GM10266 (cell line): ENCODE data around the gene CAMSAP1.
"Not testable (repeated sequence)": the region's sequence is repeated elsewhere in the genome, so short reads cannot be mapped to it uniquely, and the experiment has no call there.

ENCODE experiments used
- DNase-seq: peaks from one replicate; pipeline ENCODE4 v3.0.0; 2012; ENCODE audit errors: extremely low spot score
- TF ChIP-seq, protein P1 (sequence below): IDR thresholded peaks from 2 replicates; pipeline ENCODE4 v1.5.1; 2012; ENCODE audit warnings: mild to moderate bottlenecking, low read depth; ENCODE audit not compliant: control insufficient read depth, insufficient read depth; ENCODE audit errors: missing control alignments

Gene CAMSAP1

DNA sequence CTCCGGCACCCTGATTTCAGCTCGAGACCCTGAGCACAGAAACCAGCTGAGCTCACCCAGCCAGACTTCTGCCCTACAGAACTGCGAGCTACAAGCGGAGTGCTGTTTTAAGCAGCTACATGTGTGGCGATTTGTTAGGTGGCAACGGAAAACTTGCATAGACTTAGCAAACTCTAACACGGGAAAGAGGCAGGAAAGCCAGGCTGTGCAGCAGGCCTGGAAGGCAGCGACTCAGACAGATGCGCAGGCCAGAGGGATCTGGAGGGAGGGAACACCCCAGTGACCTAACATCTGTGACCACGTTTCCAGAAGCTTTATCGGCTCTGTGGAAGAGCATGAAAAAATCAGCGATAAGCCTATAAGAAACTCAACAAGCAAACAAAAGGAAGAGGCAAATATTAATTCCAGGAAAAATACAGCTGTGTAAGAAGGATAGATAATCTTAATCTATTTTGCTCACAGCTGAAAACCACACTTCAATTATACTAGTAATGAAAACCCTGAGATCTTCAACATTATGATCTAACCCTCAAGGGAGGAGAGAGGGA lies 42.9 kb upstream of the CAMSAP1 start:
- TF ChIP-seq, protein P1, sequence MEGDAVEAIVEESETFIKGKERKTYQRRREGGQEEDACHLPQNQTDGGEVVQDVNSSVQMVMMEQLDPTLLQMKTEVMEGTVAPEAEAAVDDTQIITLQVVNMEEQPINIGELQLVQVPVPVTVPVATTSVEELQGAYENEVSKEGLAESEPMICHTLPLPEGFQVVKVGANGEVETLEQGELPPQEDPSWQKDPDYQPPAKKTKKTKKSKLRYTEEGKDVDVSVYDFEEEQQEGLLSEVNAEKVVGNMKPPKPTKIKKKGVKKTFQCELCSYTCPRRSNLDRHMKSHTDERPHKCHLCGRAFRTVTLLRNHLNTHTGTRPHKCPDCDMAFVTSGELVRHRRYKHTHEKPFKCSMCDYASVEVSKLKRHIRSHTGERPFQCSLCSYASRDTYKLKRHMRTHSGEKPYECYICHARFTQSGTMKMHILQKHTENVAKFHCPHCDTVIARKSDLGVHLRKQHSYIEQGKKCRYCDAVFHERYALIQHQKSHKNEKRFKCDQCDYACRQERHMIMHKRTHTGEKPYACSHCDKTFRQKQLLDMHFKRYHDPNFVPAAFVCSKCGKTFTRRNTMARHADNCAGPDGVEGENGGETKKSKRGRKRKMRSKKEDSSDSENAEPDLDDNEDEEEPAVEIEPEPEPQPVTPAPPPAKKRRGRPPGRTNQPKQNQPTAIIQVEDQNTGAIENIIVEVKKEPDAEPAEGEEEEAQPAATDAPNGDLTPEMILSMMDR: no peak
- no peak for DNase-seq

DNA sequence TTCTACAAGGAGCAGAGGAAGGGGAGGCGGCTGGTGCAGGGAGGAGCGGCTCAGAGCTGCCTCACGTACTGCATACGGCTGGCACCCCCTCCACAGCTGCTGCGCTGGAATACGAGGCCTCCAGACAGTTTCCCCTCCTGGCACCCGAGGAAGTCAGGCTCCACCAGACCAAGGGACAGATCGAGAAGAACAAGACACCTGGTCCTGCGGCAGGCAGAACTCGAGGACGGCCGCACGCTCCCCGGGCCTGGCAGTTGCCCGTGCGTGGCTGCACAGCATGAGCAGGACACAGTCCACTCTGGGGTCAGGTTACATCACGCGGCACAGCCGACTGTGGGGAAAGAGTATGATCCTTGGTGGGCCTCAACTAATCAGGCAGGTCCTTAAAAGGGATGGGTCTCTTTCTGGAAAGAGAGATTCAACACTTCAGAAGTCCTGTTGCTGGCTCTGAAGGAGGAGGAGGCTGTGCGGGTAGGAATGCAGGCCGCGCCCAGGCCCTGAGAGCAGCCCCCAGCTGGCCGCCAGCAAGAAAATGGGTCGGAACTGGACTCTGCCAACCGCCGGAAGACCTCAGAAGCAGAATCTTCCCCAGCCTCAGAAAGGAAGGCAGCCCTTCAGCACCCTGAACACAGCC lies 42.3 kb upstream of the CAMSAP1 start:
- TF ChIP-seq, protein P1: no peak
- no peak for DNase-seq

DNA sequence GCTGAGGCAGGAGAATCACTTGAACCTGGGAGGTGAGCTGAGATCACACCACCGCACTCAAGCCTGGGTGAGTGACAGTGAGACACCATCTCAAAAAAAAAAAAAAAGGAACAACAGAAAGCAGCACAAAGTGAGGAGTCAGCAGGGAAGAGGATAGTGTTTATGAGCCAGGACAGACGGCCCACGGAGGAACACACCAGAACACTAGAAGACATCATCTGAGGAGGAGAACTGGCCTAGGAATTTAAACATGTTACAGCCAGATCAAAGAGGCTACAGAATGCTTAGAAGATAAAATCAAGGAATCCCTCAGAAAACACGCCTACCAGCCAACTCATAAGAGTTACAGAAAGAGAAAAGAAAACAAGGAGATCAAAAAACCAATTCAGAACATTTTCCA lies 41.6 kb upstream of the CAMSAP1 start:
- TF ChIP-seq, protein P1: no peak
- DNase-seq: no peak

GRCh38 chr9:135948446-135948845 lies 41.1 kb upstream of the CAMSAP1 start:
- TF ChIP-seq, protein P1: no peak
- no peak for DNase-seq

DNA sequence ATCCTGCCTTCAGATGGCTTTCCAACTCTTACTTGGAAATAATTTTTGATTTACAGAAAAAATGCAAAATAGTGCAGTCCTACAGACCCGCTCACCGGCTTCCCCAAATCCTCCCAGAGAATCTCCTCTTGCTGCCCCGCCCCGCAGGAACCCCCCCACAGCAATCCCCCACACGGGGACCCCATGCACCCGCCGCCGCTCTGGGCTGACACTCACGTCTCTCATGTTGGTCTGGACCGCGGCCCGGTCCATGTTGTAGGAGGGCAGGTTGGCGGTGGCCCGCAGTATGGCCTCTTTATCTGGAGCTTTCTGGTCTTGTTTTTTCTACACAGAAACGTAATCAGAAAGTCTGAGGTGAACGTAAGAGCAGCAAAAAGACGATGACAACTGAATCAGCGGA lies 40.2 kb upstream of the CAMSAP1 start:
- no peak for DNase-seq
- TF ChIP-seq, protein P1: no peak

GRCh38 chr9:135947105-135947504 lies 39.8 kb upstream of the CAMSAP1 start:
- not testable (repeated sequence) for DNase-seq

DNA sequence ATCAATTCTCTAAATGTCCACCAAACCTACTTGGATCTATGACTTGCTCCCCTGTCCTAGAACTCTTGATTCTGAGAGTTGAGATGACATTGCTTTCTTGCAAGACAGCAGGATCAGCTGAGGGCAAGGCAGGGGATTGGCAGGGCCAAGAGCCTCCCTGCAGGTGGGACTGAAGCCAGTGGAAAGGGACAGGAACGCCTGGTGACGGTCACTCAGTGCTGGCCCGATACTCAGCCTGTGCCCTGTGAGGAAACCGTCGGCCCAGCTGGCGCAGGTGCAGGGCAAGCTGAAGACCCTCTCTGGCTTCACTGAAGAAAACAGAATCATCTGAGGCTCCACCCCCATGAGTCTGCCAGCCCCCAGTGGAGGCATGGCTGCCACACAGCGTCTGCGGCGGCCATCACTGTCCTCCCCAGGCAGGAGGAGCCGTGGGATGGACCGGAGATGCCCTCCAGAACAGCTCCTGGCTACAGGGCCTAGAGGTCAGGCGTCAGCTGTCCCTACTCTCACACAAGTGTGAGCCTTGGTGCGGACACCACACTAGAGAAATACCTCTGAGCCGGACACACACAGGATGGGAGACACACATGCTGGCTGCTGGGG lies 39.1 kb upstream of the CAMSAP1 start:
- TF ChIP-seq, protein P1: no peak
- DNase-seq: no peak
